ENCODE measurements around the gene ZC3H6. TPM values are rescaled to one million over a fixed set of nuclear protein-coding genes. Genes with fewer than 3 reads are reported as not detected.
"Not testable (repeated sequence)": the region's sequence is repeated elsewhere in the genome, so short reads cannot be mapped to it uniquely, and the experiment has no call there.

Gene ZC3H6
- total RNA-seq, 2 experiments from 2014 or later = 4.3 to 16.5 TPM

DNA sequence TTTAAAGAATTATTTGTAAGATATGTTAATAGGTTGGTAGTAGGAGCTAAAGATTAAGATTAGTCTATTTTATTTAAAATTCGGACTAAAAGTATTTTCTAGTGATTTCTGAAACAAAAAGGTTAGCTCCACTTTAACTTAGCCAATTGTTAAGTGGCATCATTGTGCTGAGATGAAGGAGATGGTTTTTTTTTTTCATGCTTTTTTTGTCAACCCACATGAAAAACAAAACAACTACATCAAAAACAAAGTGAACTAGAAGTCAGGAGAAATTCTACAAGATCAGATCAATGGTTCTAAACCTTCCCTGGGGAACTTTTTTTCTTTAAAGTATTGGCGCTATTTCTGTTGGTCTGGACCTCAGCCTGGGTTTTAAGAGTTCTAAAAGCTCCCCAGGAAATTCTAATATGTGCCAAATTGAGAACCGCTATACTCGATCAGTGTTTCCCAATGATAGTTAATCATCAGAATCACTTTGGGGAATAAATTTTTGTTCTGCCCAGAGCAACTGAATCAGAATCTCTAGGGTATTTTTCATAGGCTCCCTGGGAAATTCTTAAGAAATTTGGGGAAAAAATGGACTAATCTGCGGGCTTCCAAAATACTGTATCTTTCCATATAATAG lies 2.3 kb downstream of the ZC3H6 start:
- Histone ChIP-seq H3K27ac (ENCODE audit: low read depth, low read length, poor library complexity, severe bottlenecking) (no peak overlapping the region), H3K79me2 (ENCODE audit: insufficient read depth, low read depth, low read length) (peaks cover 18% of the 10 kb centered on the region), H4K20me1 (ENCODE audit: insufficient read depth, low read length) (no peaks in the 10 kb centered on the region), H2AFZ (ENCODE audit: low read length) (peak overlapping the region; percentile 80; the same call in 1 of the 2 replicates), H3K9me3 (ENCODE audit: low read length) (no peaks in the 10 kb centered on the region; the same call in 1 of the 2 replicates), H3K4me2 (ENCODE audit: low read length) (peak overlapping the region; percentile 94), H3K9me2 (ENCODE audit: insufficient read depth, low read length) (no peaks in the 10 kb centered on the region), H3K36me3 (ENCODE audit: insufficient read depth, low read length) (no peaks in the 10 kb centered on the region), H3K4me3 (ENCODE audit: low read depth, low read length, poor library complexity, severe bottlenecking) (no peak overlapping the region), H3K4me1 (ENCODE audit: insufficient read depth, low read length, poor library complexity, severe bottlenecking) (peaks cover 12% of the 10 kb centered on the region)
- BruUV-seq (replicated peaks) = no TSS peak
- DNase-seq (ENCODE audit: low spot score) = no peak
- no peak for TF ChIP-seq EZH2phosphoT487 (IDR thresholded peaks at IDR 0.05; ENCODE audit: borderline replicate concordance, low read depth, low read length)
- TF ChIP-seq, protein P1, sequence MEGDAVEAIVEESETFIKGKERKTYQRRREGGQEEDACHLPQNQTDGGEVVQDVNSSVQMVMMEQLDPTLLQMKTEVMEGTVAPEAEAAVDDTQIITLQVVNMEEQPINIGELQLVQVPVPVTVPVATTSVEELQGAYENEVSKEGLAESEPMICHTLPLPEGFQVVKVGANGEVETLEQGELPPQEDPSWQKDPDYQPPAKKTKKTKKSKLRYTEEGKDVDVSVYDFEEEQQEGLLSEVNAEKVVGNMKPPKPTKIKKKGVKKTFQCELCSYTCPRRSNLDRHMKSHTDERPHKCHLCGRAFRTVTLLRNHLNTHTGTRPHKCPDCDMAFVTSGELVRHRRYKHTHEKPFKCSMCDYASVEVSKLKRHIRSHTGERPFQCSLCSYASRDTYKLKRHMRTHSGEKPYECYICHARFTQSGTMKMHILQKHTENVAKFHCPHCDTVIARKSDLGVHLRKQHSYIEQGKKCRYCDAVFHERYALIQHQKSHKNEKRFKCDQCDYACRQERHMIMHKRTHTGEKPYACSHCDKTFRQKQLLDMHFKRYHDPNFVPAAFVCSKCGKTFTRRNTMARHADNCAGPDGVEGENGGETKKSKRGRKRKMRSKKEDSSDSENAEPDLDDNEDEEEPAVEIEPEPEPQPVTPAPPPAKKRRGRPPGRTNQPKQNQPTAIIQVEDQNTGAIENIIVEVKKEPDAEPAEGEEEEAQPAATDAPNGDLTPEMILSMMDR (conservative IDR thresholded peaks at IDR 0.05; ENCODE audit: low read length) = no peak
- ChIA-PET POLR2A (interaction anchor here (0.6 to 1.2 kb wide), 4 partner anchors 13 to 399 kb away, joined by 3 to 5 read pairs (median 4); no protein-coding TSS in a partner anchor), CTCF (ENCODE audit: unreplicated experiment) (no interaction called here)
- intact Hi-C loops (cut with micrococcal nuclease; ENCODE audit: unreplicated experiment) = loop anchor here (5.0 kb wide), 2 partner anchors 265 to 395 kb away; partner anchors contain the start of genes ANAPC1 and POLR1B

DNA sequence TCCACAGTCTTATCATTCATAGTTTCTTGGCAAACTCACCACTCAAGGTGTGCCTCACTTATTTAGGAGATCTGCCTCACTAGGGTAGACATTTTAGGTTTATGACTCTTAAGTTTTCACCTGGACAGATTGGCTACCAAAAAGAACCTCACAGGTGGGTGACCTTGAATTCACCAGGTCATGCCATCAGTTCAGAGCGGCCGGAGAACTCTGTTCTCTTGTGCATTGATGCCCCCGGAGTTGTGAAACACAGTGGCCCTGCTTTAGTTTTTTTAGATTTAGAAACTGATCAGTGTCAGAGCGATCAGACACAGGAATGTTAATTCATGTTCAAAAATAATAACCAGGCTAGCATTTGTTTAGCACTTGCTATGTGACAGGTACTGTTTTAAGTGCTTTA lies 6.7 kb downstream of the ZC3H6 start:
- intact Hi-C loops (cut with micrococcal nuclease; ENCODE audit: unreplicated experiment); CTCF ChIA-PET (ENCODE audit: unreplicated experiment); H3K9me2 ChIP-seq (ENCODE audit: insufficient read depth, low read length); H3K4me2 ChIP-seq (ENCODE audit: low read length); H3K79me2 ChIP-seq (ENCODE audit: insufficient read depth, low read depth, low read length); H2AFZ ChIP-seq (ENCODE audit: low read length); H3K9me3 ChIP-seq (ENCODE audit: low read length); BruUV-seq (replicated peaks); H3K27ac ChIP-seq (ENCODE audit: low read depth, low read length, poor library complexity, severe bottlenecking); DNase-seq (ENCODE audit: low spot score); H4K20me1 ChIP-seq (ENCODE audit: insufficient read depth, low read length); H3K36me3 ChIP-seq (ENCODE audit: insufficient read depth, low read length); H3K4me1 ChIP-seq (ENCODE audit: insufficient read depth, low read length, poor library complexity, severe bottlenecking); POLR2A ChIA-PET; H3K4me3 ChIP-seq (ENCODE audit: low read depth, low read length, poor library complexity, severe bottlenecking): not testable (repeated sequence)

DNA sequence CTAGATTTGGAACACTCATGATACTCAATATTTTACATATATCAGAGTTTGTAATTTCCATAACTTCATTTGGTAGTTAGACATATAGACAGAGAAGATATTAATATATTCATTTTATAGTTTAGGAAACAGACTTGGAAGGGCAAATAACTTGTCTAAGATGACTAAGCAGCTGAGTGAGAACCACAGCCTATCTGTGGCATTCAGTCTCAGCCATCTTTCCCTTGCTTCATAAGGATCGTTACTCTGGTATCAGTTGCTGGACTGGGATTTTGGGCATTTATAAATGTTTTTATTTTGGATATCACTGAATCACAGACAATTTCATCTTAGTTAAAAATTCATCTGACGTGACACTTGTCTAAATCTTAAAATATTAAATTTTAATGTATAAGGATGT lies 8.1 kb downstream of the ZC3H6 start:
- H3K9me2 ChIP-seq (ENCODE audit: insufficient read depth, low read length); H3K27ac ChIP-seq (ENCODE audit: low read depth, low read length, poor library complexity, severe bottlenecking); DNase-seq (ENCODE audit: low spot score); H3K4me3 ChIP-seq (ENCODE audit: low read depth, low read length, poor library complexity, severe bottlenecking); H2AFZ ChIP-seq (ENCODE audit: low read length); POLR2A ChIA-PET; intact Hi-C loops (cut with micrococcal nuclease; ENCODE audit: unreplicated experiment); H3K4me2 ChIP-seq (ENCODE audit: low read length); H3K36me3 ChIP-seq (ENCODE audit: insufficient read depth, low read length); H3K79me2 ChIP-seq (ENCODE audit: insufficient read depth, low read depth, low read length); BruUV-seq (replicated peaks); H3K4me1 ChIP-seq (ENCODE audit: insufficient read depth, low read length, poor library complexity, severe bottlenecking); H4K20me1 ChIP-seq (ENCODE audit: insufficient read depth, low read length); H3K9me3 ChIP-seq (ENCODE audit: low read length); CTCF ChIA-PET (ENCODE audit: unreplicated experiment): not testable (repeated sequence)

DNA sequence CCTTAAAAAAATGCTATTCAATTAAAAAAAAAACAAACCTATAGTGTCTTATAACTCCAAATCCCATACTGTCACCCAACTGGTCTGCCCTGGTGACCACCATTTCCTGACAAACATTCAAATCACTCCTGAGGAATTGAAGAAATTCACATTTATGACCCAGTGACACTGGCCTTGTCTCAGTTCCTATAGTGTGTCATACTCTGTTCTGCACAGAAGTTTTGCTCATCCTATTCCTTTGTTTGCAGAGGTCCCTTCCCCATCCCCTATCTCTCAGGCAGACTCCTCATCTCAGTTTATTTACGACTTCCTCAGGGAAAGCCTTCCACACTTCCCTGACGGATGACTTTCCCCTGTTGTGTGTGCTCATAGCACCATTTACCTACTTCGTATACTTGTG lies 14.7 kb downstream of the ZC3H6 start:
- intact Hi-C loops (cut with micrococcal nuclease; ENCODE audit: unreplicated experiment) = no loop called here
- DNase-seq (ENCODE audit: low spot score) = no peak
- Histone ChIP-seq H3K27ac (ENCODE audit: low read depth, low read length, poor library complexity, severe bottlenecking) (no peak overlapping the region), H3K9me3 (ENCODE audit: low read length) (no peaks in the 10 kb centered on the region), H3K4me3 (ENCODE audit: low read depth, low read length, poor library complexity, severe bottlenecking) (no peak overlapping the region), H3K9me2 (ENCODE audit: insufficient read depth, low read length) (no peaks in the 10 kb centered on the region), H3K4me1 (ENCODE audit: insufficient read depth, low read length, poor library complexity, severe bottlenecking) (no peaks in the 10 kb centered on the region), H3K4me2 (ENCODE audit: low read length) (no peak overlapping the region), H3K36me3 (ENCODE audit: insufficient read depth, low read length) (no peaks in the 10 kb centered on the region), H2AFZ (ENCODE audit: low read length) (no peak overlapping the region), H3K79me2 (ENCODE audit: insufficient read depth, low read depth, low read length) (no peaks in the 10 kb centered on the region), H4K20me1 (ENCODE audit: insufficient read depth, low read length) (no peaks in the 10 kb centered on the region)
- ChIA-PET CTCF (ENCODE audit: unreplicated experiment) (no interaction called here), POLR2A (no interaction called here)
- TF ChIP-seq, protein P1 (conservative IDR thresholded peaks at IDR 0.05; ENCODE audit: low read length) = no peak
- no peak for TF ChIP-seq EZH2phosphoT487 (IDR thresholded peaks at IDR 0.05; ENCODE audit: borderline replicate concordance, low read depth, low read length)
- no TSS peak for BruUV-seq (replicated peaks)
